Nephron progenitor cell (in vitro differentiated cells): ENCODE measurements around the gene OR4D9.
A peak's percentile ranks its signal among the peaks of the same experiment; 100 is the strongest.
"Not testable (repeated sequence)": the region's sequence is repeated elsewhere in the genome, so short reads cannot be mapped to it uniquely, and the experiment has no call there.

Source experiments
- DNase-seq: peaks from one replicate; pipeline ENCODE4 v3.0.0; 2021
- H3K27ac Mint-ChIP-seq: 2 replicates; pipeline ENCODE4 v1.8.0; 2021; ENCODE audit warnings: mild to moderate bottlenecking, moderate library complexity, mixed read lengths
- H3K27me3 Mint-ChIP-seq: 2 replicates; pipeline ENCODE4 v1.8.0; 2021; ENCODE audit warnings: mild to moderate bottlenecking, low read depth, mixed read lengths; ENCODE audit not compliant: poor library complexity
- H3K36me3 Mint-ChIP-seq: 2 replicates; pipeline ENCODE4 v1.8.0; 2021; ENCODE audit warnings: low read depth, mixed read lengths
- H3K4me1 Mint-ChIP-seq: 2 replicates; pipeline ENCODE4 v1.8.0; 2021; ENCODE audit warnings: mixed read lengths
- H3K4me3 Mint-ChIP-seq: 2 replicates; pipeline ENCODE4 v1.8.0; 2021; ENCODE audit warnings: mild to moderate bottlenecking, moderate library complexity, mixed read lengths
- H3K9me3 Mint-ChIP-seq: 2 replicates; pipeline ENCODE4 v1.8.0; 2021; ENCODE audit warnings: mild to moderate bottlenecking, moderate library complexity, mixed read lengths
- CTCF ChIP-seq: fragments of 200-600 bp; sonication (generic); IDR thresholded peaks from 2 replicates; pipeline ENCODE4 v1.5.0; 2021; ENCODE audit warnings: antibody characterized with exemption

Gene OR4D9

DNA sequence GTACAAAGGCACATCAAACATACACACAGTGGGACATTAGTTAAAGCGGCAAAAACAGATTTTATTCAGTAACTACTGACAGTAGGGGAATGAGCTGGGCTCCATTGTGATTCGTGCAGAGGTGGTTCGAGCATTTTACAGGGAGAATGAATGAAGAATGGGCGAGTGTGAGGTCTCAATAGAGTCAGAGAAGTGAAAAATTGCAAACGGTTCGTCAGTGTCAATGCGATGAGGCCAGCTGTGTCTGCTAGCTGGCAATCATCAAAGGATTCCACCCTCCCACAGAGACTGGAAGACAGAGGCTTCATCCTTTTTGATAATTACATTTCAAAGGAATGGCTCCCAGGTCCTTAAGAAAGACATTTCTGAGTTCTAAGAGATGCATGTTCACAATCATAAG lies 17.4 kb downstream of the OR4D9 start:
- no peak for DNase-seq
- H3K36me3 Mint-ChIP-seq: peaks cover 10% of the 10 kb centered on the region
- H3K9me3 Mint-ChIP-seq: peaks cover 16% of the 10 kb centered on the region
- no peaks in the 10 kb centered on the region for H3K27me3 Mint-ChIP-seq
- peak overlapping the region; percentile 77 for H3K27ac Mint-ChIP-seq
- H3K4me3 Mint-ChIP-seq: peak overlapping the region; percentile 62
- H3K4me1 Mint-ChIP-seq: peaks cover 30% of the 10 kb centered on the region
- no peak for TF ChIP-seq CTCF

DNA sequence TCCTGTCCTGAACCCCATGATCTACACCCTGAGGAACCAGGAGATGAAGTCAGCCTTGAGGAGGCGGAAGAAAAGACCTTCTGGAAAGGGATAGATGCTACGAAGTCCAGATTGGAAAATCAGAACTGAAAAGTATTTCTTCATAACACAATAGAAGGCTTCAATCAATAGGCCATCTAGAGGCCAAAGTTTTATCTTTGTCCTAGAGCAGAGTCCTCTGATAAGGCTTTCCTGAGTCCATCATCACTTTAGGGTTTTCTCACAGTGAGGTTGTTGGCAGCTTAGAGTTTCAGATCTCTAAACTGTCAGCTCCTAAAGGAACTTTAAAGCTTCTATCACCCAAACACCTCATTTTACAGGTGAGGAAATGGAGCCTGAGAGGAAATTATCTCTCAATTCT lies 21.3 kb downstream of the OR4D9 start:
- Mint-ChIP-seq H3K36me3 (peaks cover 10% of the 10 kb centered on the region), H3K9me3 (peaks cover 16% of the 10 kb centered on the region), H3K4me1 (peaks cover 44% of the 10 kb centered on the region), H3K27me3 (no peaks in the 10 kb centered on the region), H3K4me3 (no peak overlapping the region), H3K27ac (no peak overlapping the region)
- no peak for DNase-seq
- no peak for TF ChIP-seq CTCF

- H3K4me1 Mint-ChIP-seq: peaks cover 27% of the 10 kb centered on the region
- peaks cover 10% of the 10 kb centered on the region for H3K9me3 Mint-ChIP-seq
- no peak overlapping the region for H3K4me3 Mint-ChIP-seq
- H3K36me3 Mint-ChIP-seq: peaks cover 10% of the 10 kb centered on the region
- H3K27ac Mint-ChIP-seq: no peak overlapping the region
- no peaks in the 10 kb centered on the region for H3K27me3 Mint-ChIP-seq
- TF ChIP-seq CTCF: no peak
- DNase-seq: no peak
Observed at GRCh38 chr11:59534676-59535075, 23.3 kb downstream of the OR4D9 start.

DNA sequence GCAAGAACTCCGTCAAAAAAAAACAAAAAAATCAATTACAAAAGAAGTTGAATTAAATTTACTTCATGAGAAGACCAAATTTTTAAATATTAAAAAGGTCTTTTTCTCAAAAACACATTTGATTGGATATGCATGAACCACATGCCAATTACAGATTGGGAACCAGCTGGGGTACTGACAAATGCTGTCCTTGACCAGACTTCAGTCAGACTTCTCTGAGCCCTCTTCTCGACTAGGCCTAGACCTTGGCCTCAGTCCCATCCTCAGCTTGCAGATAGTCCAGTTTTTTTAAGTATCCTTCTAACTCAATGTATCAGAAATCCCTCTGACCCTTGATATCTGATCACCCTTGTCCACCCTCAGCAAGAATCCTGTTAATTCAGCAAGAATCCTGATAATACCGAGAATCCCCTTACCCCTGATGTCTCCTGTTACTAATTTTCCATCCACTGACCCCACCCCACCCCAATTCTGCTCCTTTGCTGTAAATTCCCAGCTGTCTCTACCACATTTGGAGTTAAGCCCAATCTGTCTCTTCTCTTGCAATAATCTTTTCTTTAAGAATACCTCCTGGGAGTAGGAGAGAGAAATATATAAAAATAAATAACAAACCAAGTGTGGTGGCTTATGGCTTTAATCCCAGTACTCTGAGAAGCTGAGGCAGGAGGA lies 30.9 kb downstream of the OR4D9 start:
- no peak overlapping the region for H3K27ac Mint-ChIP-seq
- H3K4me3 Mint-ChIP-seq: no peak overlapping the region
- H3K27me3 Mint-ChIP-seq: no peaks in the 10 kb centered on the region
- H3K9me3 Mint-ChIP-seq: no peaks in the 10 kb centered on the region
- H3K36me3 Mint-ChIP-seq: no peaks in the 10 kb centered on the region
- DNase-seq: no peak
- TF ChIP-seq CTCF: no peak
- H3K4me1 Mint-ChIP-seq: peaks cover 15% of the 10 kb centered on the region

DNA sequence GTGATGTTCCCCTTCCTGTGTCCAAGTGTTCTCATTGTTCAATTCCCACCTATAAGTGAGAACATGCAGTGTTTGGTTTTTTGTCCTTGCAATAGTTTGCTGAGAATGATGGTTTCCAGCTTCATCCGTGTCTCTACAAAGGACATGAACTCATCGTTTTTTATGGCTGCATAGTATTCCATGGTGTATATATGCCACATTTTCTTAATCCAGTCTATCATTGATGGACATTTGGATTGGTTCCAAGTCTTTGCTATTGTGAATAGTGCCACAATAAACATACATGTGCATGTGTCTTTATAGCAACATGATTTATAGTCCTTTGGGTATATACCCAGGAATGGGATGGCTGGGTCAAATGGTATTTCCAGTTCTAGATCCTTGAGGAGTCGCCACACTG lies 32.4 kb downstream of the OR4D9 start:
- H3K4me1 Mint-ChIP-seq: peaks cover 18% of the 10 kb centered on the region
- H3K9me3 Mint-ChIP-seq, H3K4me3 Mint-ChIP-seq, H3K36me3 Mint-ChIP-seq, H3K27ac Mint-ChIP-seq, DNase-seq, H3K27me3 Mint-ChIP-seq: not testable (repeated sequence)

DNA sequence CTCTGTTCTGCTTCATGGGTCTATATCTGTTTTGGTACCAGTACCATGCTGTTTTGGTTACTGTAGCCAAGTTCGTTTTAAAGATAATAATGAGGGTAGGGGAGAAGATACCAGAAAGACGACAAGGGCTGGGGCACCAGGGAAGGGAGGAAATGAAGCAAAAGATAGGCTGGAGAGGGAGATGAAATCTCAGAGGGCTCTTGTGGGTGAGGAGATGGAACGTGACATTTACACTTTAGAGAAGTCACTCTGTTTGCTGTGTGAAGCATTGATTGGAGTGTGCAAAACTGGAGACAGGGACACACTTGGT lies 33.5 kb downstream of the OR4D9 start:
- no peak overlapping the region for H3K4me3 Mint-ChIP-seq
- no peak for DNase-seq
- TF ChIP-seq CTCF: no peak
- peak overlapping the region; percentile 19 for H3K27ac Mint-ChIP-seq
- H3K36me3 Mint-ChIP-seq: no peaks in the 10 kb centered on the region
- H3K27me3 Mint-ChIP-seq: no peaks in the 10 kb centered on the region
- no peaks in the 10 kb centered on the region for H3K9me3 Mint-ChIP-seq
- peaks cover 28% of the 10 kb centered on the region for H3K4me1 Mint-ChIP-seq
